Stimulated activated CD4-positive, alpha-beta T cell treated with anti-CD3 and anti-CD28 coated beads, Interleukin-4, amount 100 ng/mL, for 1 hour (primary cell): ENCODE measurements around the gene TSPAN14.
"Not testable (repeated sequence)": the region's sequence is repeated elsewhere in the genome, so short reads cannot be mapped to it uniquely, and the experiment has no call there.

ENCODE experiments used
- DNase-seq: peaks from one replicate; pipeline ENCODE4 v3.0.0-alpha.2; 2020

Gene TSPAN14

DNA sequence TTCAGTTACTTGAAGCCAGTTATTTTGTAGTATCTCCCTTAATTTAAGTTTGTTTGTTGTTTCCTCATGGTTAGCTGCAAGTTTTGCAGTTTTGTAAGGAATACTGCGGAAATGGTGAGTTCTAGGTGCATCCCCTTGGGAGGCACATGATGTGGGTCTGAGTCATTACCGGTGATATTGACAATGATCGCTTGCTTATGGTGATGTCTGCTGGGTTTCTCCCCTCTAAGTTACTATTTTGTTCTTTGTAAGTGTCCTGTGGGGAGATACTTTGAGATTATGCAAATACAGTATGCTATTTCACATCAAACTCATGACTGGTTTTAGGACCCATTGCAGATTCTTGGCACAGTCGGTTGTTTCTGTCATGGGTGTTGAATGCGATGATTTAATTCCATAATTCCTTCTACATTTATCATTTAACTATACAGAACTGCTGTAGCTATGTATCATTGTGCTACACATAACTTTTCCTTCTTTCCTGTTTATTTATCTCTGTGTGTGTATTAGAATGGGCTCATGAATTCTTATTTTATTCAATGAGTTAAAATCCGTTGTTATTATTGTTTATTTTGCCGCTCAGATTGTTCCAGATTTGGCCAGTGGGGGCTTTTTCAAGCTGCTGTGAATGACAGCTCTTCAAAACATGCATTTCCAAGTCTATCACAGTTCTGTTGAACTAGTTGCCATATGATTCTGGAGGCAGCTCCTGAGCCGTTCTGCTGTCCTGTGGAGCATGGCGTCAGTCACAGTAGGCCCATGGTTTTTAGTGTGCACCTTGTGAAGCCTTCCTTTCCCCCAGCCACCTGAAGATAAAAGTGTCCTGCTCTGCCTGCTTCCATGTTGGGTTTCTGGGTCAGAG is 18.4 kb downstream of the TSPAN14 start:
- no peak for DNase-seq

GRCh38 chr10:80473096-80473657 is 19.1 kb downstream of the TSPAN14 start:
- DNase-seq, result no peak

GRCh38 chr10:80473692-80474596 is 19.8 kb downstream of the TSPAN14 start:
- no peak for DNase-seq

- no peak for DNase-seq
These were observed 20.4 kb downstream of the TSPAN14 start for GRCh38 chr10:80474597-80474910.

DNA sequence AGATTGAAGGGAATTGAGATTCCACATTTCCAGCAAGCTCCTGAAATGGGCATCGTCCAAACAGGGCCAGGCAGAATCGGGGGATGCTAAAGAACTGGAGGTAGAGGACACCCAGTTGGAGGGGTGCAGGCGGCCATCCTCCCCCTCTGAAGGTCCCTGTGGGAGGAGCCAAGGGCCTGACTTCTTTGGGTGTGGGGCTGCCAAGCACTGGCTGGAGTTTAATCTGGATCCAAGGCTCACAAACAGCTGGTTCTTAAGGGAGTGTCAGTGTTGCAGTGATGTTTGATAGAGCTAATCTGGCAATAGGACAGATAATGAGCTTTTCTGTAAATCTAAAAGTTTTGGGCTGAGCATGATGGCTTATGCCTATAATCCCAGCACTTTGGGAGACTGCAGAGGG is 20.8 kb downstream of the TSPAN14 start:
- no peak for DNase-seq

DNA sequence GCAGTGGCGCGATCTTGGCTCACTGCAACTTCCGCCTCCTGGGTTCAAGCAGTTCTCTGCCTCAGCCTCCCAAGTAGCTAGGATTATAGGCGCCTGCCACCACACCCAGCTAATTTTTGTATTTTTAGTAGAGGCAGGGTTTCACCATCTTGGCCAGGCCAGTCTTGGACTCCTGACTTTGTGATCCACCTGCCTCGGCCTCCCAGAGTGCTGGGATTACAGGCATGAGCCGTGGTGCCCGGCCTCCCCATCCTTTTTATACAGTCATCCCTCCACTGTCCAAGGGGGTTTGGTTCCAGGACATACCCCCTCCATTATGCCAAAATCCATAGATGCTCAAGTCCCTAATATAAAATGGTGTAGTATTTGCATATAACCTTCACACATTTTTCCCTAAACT is 21.5 kb downstream of the TSPAN14 start:
- DNase-seq, result not testable (repeated sequence)

DNA sequence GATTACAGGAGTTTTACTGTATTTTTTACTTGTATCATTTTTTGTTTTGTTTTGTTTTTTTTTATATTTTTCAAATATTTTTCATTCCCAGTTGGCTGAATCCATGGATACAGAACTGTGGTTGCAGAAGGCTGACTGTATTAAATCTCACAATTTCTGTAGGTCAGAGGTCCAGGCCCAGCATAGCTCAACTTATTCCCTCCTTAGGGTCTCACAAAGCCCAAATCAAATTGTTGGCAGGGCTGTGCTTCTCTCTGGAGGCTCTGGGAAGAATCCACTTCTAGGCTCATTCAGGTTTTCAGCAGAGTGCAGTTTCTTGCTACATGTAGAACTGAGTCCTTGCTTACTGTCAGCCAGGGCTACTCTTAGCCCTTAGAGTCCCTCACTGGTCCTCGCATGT is 22.6 kb downstream of the TSPAN14 start:
- no peak for DNase-seq

- no peak for DNase-seq
These were observed 23.7 kb downstream of the TSPAN14 start for GRCh38 chr10:80477813-80478212.

- DNase-seq, result not testable (repeated sequence)
These were observed 26.3 kb downstream of the TSPAN14 start for GRCh38 chr10:80480373-80480772.

- no peak for DNase-seq
These were observed 26.7 kb downstream of the TSPAN14 start for GRCh38 chr10:80480852-80481251.

DNA sequence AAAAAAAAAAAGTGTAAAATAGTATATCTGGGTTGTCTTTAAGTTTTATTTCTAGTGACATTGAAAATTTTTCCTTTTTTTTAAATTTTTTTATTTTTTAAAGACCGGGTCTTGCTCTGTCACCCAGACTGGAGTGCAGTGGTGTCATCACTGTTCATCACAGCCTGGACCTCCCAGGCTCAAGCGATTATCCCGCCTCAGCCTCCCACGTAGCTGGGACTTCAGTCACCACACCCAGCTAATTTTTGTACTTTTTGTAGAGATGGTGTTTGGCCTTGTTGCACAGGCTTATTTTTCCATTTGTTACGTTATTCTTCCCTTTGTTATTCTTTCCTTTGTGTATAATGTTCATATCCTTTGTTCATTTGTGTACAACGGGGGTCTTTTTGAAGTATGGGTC is 30.1 kb downstream of the TSPAN14 start:
- no peak for DNase-seq

DNA sequence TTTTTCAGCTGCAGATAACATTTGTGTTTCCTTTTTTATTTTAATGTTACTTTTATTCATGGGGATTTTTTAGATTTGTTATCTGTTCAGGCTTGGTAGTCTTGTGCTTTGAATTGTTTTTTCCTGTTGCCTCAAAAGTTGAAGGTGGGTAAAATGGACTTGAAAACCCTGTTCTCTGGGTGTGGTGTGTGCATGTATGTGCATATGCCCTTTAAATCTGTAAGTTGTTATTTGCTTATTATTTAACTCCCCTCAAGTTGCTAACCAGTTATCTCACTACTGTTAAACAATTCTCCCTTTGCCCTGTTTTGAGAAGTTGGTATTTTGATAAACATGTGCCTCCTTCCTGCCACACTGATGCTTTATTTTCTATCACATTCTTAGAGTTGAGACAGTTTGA is 30.6 kb downstream of the TSPAN14 start:
- DNase-seq, result no peak

- no peak for DNase-seq
These were observed 31.2 kb downstream of the TSPAN14 start for GRCh38 chr10:80485076-80485945.

DNA sequence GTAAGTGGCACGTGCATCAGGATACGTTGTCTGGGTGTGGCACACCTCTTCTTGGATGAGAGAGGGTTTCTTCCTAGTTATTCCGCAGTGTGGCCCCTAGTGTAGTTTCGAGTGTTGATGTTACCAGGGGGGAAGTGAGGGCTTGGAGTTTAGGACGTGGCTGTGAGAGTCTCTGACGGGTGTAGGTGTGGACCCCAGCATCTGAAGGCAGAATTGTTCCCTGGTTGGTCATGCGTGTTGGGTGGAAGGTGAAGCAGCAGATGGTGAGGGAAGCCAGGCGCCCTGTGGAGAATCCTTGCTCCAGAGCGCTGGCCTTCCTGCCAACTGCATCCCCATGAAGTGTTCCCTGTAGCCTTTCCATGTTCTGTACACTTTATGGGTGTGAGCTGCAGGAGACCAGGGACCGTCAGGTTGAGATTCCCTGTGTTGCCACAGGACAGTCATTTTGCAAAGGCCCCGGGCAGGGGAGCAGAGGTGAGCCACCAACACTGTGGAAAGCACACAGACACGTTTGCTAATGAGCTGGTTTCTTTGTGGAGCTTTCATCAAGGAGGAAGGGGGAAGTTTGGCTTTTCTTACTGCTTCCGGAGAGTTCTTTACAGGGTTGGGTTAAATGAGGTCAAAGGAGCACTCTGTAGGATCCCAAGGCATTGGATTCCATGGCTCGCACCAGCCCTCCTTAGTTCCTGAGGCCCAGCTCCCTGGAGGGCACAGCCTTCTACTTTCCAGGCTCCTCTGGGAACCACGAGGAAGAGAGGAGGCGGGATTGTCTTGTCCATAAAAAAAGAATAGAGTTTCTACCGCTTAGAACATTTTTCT is 32.0 kb downstream of the TSPAN14 start:
- no peak for DNase-seq

- DNase-seq, result no peak
These were observed 32.8 kb downstream of the TSPAN14 start for GRCh38 chr10:80486785-80487420.

- DNase-seq, result no peak
These were observed 33.3 kb downstream of the TSPAN14 start for GRCh38 chr10:80487421-80487785.

- no peak for DNase-seq
These were observed 33.9 kb downstream of the TSPAN14 start for GRCh38 chr10:80487791-80488538.

- no peak for DNase-seq
These were observed 34.5 kb downstream of the TSPAN14 start for GRCh38 chr10:80488539-80489066.

DNA sequence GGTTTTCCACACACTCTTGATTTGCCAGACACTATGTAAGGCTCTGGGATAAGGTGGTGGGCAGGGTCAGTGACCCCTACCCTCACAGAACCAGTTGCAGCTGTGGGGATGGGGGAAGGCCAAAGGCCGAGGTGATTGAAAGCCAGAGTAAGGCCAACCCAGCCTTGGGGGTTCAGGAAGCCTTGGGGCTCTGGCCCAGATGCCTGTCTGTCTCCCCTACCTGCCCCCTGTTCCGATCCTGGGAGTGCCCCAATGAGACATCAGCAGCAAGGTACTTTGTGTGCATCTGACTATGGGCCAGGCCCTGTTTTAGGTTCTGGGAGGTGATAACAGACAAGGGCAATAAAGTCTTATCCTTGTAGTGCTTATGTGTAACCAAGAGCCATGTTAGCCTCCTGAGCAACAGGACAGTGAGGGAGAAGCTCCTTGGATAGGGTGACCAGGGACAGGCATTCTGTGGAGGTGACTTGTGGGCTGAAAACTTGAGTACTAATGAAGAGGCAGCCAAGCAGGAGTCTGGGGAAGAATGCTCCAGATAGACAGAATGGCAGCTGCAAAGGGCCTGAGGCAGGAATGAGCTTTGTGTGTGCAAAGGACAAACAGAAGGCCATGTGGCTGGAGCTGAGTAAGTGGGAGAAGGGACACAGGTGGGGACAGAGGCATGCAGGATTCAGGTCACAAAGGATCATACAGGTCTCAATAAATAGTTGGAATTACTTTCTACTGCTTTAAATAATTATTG is 35.4 kb downstream of the TSPAN14 start:
- no peak for DNase-seq
